B cell (primary cell): ENCODE measurements around the gene CENPO. TPM values are rescaled to one million over a fixed set of nuclear protein-coding genes. Genes with fewer than 3 reads are reported as not detected.

Experiments used
- ATAC-seq: fragments of 200-7000 bp; cut with Tn5 transposase; one replicate; pipeline ENCODE4 v1.10.0; 2021; ENCODE audit warnings: low read depth, mild to moderate bottlenecking, moderate number of reproducible peaks, moderate library complexity
- CTCF ChIA-PET: fragments of 350-600 bp; sonication (Branson Sonifier 250); formaldehyde crosslinking; loops from one replicate; lab custom pipeline; 2021; ENCODE audit warnings: antibody characterized with exemption, inconsistent platforms; lab: Charles Lee
- POLR2A ChIA-PET: fragments of 350-600 bp; sonication (Branson Sonifier 250); formaldehyde crosslinking; loops from one replicate; lab custom pipeline; 2021; ENCODE audit warnings: antibody characterized with exemption; lab: Charles Lee
- DNase-seq: peaks from one replicate; pipeline ENCODE4 v3.0.0; 2013
- H2AFZ ChIP-seq: 2 replicates; pipeline ENCODE4 v1.6.1; 2012; ENCODE audit warnings: mild to moderate bottlenecking, low read depth, low read length; ENCODE audit not compliant: insufficient read depth, poor library complexity, severe bottlenecking
- H3K27ac ChIP-seq, 2 donors: 1 replicate in 1 of 2; 2 replicates in 1 of 2; pipeline ENCODE4 v1.5.1; 2012 to 2013; ENCODE audit warnings: low read length in 2 of 2, mild to moderate bottlenecking in 2 of 2, moderate library complexity in 1 of 2
- H3K27me3 ChIP-seq, 4 experiments: fragments of 200-600 bp in 1 of 4; sonication (generic) in 1 of 4; replicated peaks in 1 of 4; 1 replicate in 2 of 4; 2 replicates in 2 of 4; pipeline versions ENCODE4 v1.6.1 to v1.7.0; 2013 to 2016; ENCODE audit warnings: low read length in 3 of 4, mild to moderate bottlenecking in 2 of 4, mixed read lengths in 1 of 4, moderate library complexity in 1 of 4; ENCODE audit not compliant: insufficient read depth in 4 of 4, control insufficient read depth in 3 of 4; ENCODE audit errors: control extremely low read depth in 1 of 4
- H3K36me3 ChIP-seq, 2 experiments: replicated peaks in 1 of 2; 1 replicate in 1 of 2; 2 replicates in 1 of 2; pipeline versions ENCODE4 v1.6.1 to v1.7.1; 2013; ENCODE audit warnings: low read length in 1 of 2; ENCODE audit not compliant: insufficient read depth in 2 of 2, control insufficient read depth in 1 of 2; ENCODE audit errors: control extremely low read depth in 1 of 2, extremely low read depth in 1 of 2
- H3K4me1 ChIP-seq, 2 donors: fragments of 200-600 bp in 1 of 2; sonication (generic) in 1 of 2; 1 replicate in 1 of 2; 2 replicates in 1 of 2; pipeline versions ENCODE4 v1.5.1 to v1.6.1; 2013 to 2017; ENCODE audit warnings: low read length in 2 of 2; ENCODE audit not compliant: control insufficient read depth in 2 of 2, insufficient read depth in 2 of 2
- H3K4me2 ChIP-seq: replicated peaks from 2 replicates; pipeline ENCODE3; 2012; ENCODE audit warnings: mild to moderate bottlenecking, low read depth, low read length; ENCODE audit not compliant: poor library complexity, severe bottlenecking
- H3K4me3 ChIP-seq, 5 experiments: fragments of 200-600 bp in 1 of 5; sonication (generic) in 1 of 5; 1 replicate in 3 of 5; 2 replicates in 2 of 5; pipeline versions ENCODE4 v1.5.1 to v1.7.0; 2011 to 2016; ENCODE audit warnings: low read length in 4 of 5, mild to moderate bottlenecking in 4 of 5, low read depth in 2 of 5, control low read depth in 1 of 5, moderate library complexity in 1 of 5; ENCODE audit not compliant: insufficient read depth in 1 of 5; ENCODE audit errors: control extremely low read depth in 1 of 5, extremely low read depth in 1 of 5
- H3K79me2 ChIP-seq: fragments of 200-600 bp; sonication (generic); one replicate; pipeline ENCODE4 v1.6.0; 2016; ENCODE audit warnings: low read length; ENCODE audit not compliant: control insufficient read depth, insufficient read depth
- H3K9ac ChIP-seq: fragments of 200-600 bp; sonication (generic); 2 replicates; pipeline ENCODE4 v1.6.1; 2017; ENCODE audit warnings: mild to moderate bottlenecking, low read length, moderate library complexity
- H3K9me3 ChIP-seq, 3 donors: one replicate each; pipeline versions ENCODE4 v1.6.1 to v1.7.1; 2013; ENCODE audit warnings: low read length in 2 of 3; ENCODE audit not compliant: control insufficient read depth in 2 of 3, insufficient read depth in 1 of 3; ENCODE audit errors: control extremely low read depth in 1 of 3
- H4K20me1 ChIP-seq: 2 replicates; pipeline ENCODE4 v1.6.0; 2012; ENCODE audit warnings: mild to moderate bottlenecking, low read length; ENCODE audit not compliant: insufficient read depth, control insufficient read depth, poor library complexity, severe bottlenecking
- H3K27ac Mint-ChIP-seq: one replicate; pipeline ENCODE4 v1.8.0; 2021; ENCODE audit warnings: mixed read lengths
- H3K27me3 Mint-ChIP-seq: one replicate; pipeline ENCODE4 v1.8.0; 2021; ENCODE audit warnings: mixed read lengths
- H3K4me1 Mint-ChIP-seq: one replicate; pipeline ENCODE4 v1.8.0; 2021; ENCODE audit warnings: mixed read lengths
- H3K4me3 Mint-ChIP-seq: one replicate; pipeline ENCODE4 v1.8.0; 2021; ENCODE audit warnings: mixed read lengths
- H3K9me3 Mint-ChIP-seq: one replicate; pipeline ENCODE4 v1.8.0; 2022; ENCODE audit warnings: mixed read lengths; ENCODE audit not compliant: insufficient read depth
- EZH2 ChIP-seq: IDR thresholded peaks from 2 replicates; pipeline ENCODE4 v1.6.1; 2012; ENCODE audit warnings: borderline replicate concordance, low read depth, mild to moderate bottlenecking, moderate library complexity, low read length; ENCODE audit not compliant: insufficient read depth, poor library complexity, severe bottlenecking
- WGBS: methylation state at CpG from one replicate; pipeline ENCODE4 v1.1.5; 2013; ENCODE audit warnings: missing lambda C conversion rate; ENCODE audit not compliant: insufficient coverage; 5-methylcytosine and 5-hydroxymethylcytosine counted together
- intact Hi-C: fragments of 100-400 bp; cut with micrococcal nuclease; formaldehyde crosslinking; loops from one replicate; pipeline ENCODE4 v1.10.0; 2022
- polyA plus RNA-seq: library from polyadenylated mRNA; depleted of rRNA; stranded (reverse); fragments of >200 nt; gene quantifications from 2 replicates; pipeline ENCODE4 v1.2.3, GENCODE V29; 2012
- total RNA-seq, 2 donors: library from RNA; stranded (reverse); fragments of 120-200 nt in 1 of 2; gene quantifications; 1 replicate in 1 of 2; 2 replicates in 1 of 2; pipeline versions ENCODE4 v1.2.3 to v1.2.4, GENCODE V29; 2013 to 2022
- TF ChIP-seq, protein P1 (sequence below): fragments of 200-600 bp; IDR thresholded peaks from one replicate; pipeline ENCODE4 v1.8.0; 2022; ENCODE audit warnings: antibody characterized with exemption, mild to moderate bottlenecking

CENPO gene
- total and polyA plus RNA-seq, 2 donors (not counting 1 experiment from before 2014, with no cell fraction given): 4.5 to 10.4 TPM

DNA sequence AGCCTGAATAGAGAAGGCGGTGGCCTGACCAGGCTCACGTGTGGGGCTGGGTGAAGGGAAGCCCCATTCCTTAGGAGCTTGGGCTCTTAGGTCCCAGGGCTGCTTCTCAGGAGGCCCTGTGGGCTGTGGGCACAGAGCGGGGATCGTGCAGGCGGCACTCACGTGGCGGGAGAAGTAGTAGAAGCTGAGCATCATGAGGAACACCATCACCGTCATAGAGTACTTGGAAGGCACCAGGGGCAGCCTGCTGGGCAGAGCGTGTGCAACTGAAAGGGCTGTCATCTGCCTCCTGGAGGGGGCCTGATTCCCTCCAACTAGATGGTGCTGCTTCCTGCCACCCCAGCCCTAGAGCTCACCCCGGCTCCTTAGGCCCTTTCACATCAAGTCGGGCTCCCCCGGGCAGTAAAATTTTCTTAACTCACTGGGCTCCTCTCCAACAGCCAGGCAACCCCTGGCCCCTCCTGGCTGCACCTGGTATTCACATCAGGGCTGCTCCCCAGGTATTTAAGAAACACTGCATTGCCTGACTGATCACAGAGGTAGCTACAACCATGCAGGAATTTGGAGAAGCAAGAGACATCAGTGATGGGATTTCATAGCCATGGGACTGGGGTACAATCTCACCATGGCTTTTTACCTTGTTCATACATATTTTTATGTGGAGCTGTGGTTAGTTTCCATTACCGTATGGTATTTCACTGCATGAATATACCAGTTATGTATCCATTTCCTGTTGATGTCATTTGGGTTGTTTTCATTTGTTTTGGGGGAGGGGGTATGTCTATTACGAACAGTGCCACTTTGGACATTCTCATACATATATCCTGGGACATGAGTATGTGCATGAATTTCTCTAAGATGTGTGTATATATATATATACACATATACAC is 32.9 kb downstream of the CENPO start:
- peaks cover 1 to 15% of the 10 kb centered on the region in 2 experiments for H3K36me3 ChIP-seq
- peaks cover 0 to 4% of the 10 kb centered on the region in 2 donors for H3K4me1 ChIP-seq
- DNase-seq (no peak), ATAC-seq (no peak)
- H3K9me3 ChIP-seq: no peaks in the 10 kb centered on the region
- 92% methylated on average over 12 of the region's 14 CpGs for WGBS
- CTCF ChIA-PET: interaction anchor here (0.6 to 10.8 kb wide), 7 partner anchors 11 to 417 kb away, joined by 3 to 267 read pairs (median 12); no protein-coding TSS in a partner anchor
- Mint-ChIP-seq H3K4me1 (no peaks in the 10 kb centered on the region), H3K4me3 (no peak overlapping the region), H3K27me3 (no peaks in the 10 kb centered on the region), H3K9me3 (no peaks in the 10 kb centered on the region), H3K27ac (no peak overlapping the region)
- H2AFZ ChIP-seq: no peak overlapping the region
- H3K9ac ChIP-seq: no peak overlapping the region
- intact Hi-C loops: loop anchor here (5.0 kb wide), 1 partner anchor 301 kb away; no protein-coding TSS in a partner anchor
- TF ChIP-seq, protein P1, sequence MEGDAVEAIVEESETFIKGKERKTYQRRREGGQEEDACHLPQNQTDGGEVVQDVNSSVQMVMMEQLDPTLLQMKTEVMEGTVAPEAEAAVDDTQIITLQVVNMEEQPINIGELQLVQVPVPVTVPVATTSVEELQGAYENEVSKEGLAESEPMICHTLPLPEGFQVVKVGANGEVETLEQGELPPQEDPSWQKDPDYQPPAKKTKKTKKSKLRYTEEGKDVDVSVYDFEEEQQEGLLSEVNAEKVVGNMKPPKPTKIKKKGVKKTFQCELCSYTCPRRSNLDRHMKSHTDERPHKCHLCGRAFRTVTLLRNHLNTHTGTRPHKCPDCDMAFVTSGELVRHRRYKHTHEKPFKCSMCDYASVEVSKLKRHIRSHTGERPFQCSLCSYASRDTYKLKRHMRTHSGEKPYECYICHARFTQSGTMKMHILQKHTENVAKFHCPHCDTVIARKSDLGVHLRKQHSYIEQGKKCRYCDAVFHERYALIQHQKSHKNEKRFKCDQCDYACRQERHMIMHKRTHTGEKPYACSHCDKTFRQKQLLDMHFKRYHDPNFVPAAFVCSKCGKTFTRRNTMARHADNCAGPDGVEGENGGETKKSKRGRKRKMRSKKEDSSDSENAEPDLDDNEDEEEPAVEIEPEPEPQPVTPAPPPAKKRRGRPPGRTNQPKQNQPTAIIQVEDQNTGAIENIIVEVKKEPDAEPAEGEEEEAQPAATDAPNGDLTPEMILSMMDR: no peak
- no peak for TF ChIP-seq EZH2
- H3K27ac ChIP-seq: no peak overlapping the region
- H3K4me3 ChIP-seq: no peak overlapping the region
- no peaks in the 10 kb centered on the region for H4K20me1 ChIP-seq
- H3K27me3 ChIP-seq: no peaks in the 10 kb centered on the region
- H3K4me2 ChIP-seq: no peak overlapping the region
- H3K79me2 ChIP-seq: no peaks in the 10 kb centered on the region
- POLR2A ChIA-PET: no interaction called here

DNA sequence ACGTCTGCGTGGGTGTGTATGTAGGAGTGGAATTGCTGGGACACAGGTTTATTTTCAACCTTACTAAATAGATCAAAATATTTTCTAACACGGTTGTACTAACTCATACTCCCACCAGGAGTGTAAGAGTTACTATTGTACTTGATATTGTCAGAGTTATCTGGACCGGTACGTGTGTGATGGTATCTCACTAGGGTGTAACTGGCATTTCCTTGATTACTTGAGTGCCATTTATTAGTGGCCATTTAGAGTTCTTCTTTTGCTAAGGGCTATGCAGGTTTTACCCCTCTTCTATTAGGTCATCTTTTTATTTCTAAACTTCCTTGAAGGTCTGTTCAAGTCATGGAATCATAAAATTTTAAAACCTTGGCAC is 33.5 kb downstream of the CENPO start:
- Mint-ChIP-seq H3K9me3 (no peaks in the 10 kb centered on the region), H3K27ac (no peak overlapping the region), H3K4me3 (no peak overlapping the region), H3K27me3 (no peaks in the 10 kb centered on the region), H3K4me1 (no peaks in the 10 kb centered on the region)
- Histone ChIP-seq H3K4me1 (peaks cover 0 to 4% of the 10 kb centered on the region in 2 donors), H4K20me1 (no peaks in the 10 kb centered on the region), H3K4me2 (no peak overlapping the region), H3K27me3 (no peaks in the 10 kb centered on the region), H3K36me3 (peaks cover 1 to 10% of the 10 kb centered on the region in 2 experiments), H3K4me3 (no peak overlapping the region), H2AFZ (no peak overlapping the region), H3K27ac (no peak overlapping the region), H3K9me3 (no peaks in the 10 kb centered on the region), H3K9ac (no peak overlapping the region), H3K79me2 (no peaks in the 10 kb centered on the region)
- no CpG with 5 or more reads among the region's 5 CpGs for WGBS
- TF ChIP-seq, protein P1: no peak
- ATAC-seq: no peak
- POLR2A ChIA-PET: interaction anchor here (0.6 kb wide), 1 partner anchor 214 kb away, joined by 7 read pairs; no protein-coding TSS in a partner anchor
- CTCF ChIA-PET: interaction anchor here (0.8 to 10.8 kb wide), 14 partner anchors 11 to 423 kb away, joined by 3 to 267 read pairs (median 6); no protein-coding TSS in a partner anchor
- no peak for DNase-seq
- intact Hi-C loops: loop anchor here (1.0 to 5.0 kb wide), 3 partner anchors 213 to 405 kb away; no protein-coding TSS in a partner anchor
